HepG2 (cell line): Measurements from ENCODE around the gene RPS28. TPM values are rescaled to one million over a fixed set of nuclear protein-coding genes. Genes with fewer than 3 reads are reported as not detected.
A peak's percentile ranks its signal among the peaks of the same experiment; 100 is the strongest.

Source experiments
- CBX2 ChIP-seq, 2 experiments: fragments of 200-600 bp in 1 of 2; sonication (generic); formaldehyde crosslinking in 1 of 2; IDR thresholded peaks; 2 replicates each; pipeline versions ENCODE4 v1.7.0 to v1.8.1; 2018 to 2022; ENCODE audit warnings: low read depth in 2 of 2, low read length in 1 of 2, mild to moderate bottlenecking in 1 of 2, missing genetic modification reagents in 1 of 2
- CREB1 ChIP-seq, 2 experiments: fragments of 450-650 bp in 1 of 2; IDR thresholded peaks; 2 replicates each; pipeline ENCODE4 v1.6.1; 2016 to 2017; ENCODE audit warnings: control low read depth in 1 of 2, mild to moderate bottlenecking in 1 of 2, missing compliant biosample characterization in 1 of 2, missing genetic modification characterization in 1 of 2
- NCOA5 ChIP-seq: sonication (generic); formaldehyde crosslinking; IDR thresholded peaks from 2 replicates; pipeline ENCODE4 v1.4.0; 2020; ENCODE audit warnings: missing genetic modification reagents
- NFATC3 ChIP-seq: sonication (generic); formaldehyde crosslinking; IDR thresholded peaks from 2 replicates; pipeline ENCODE4 v1.5.1; 2020; ENCODE audit warnings: mild to moderate bottlenecking, missing genetic modification reagents
- NFIB ChIP-seq: sonication (generic); formaldehyde crosslinking; IDR thresholded peaks from 2 replicates; pipeline ENCODE4 v1.9.0; 2021; ENCODE audit warnings: missing genetic modification reagents, mild to moderate bottlenecking, borderline replicate concordance
- PHB2 ChIP-seq: fragments of 450-650 bp; IDR thresholded peaks from 2 replicates; pipeline ENCODE4 v1.6.1; 2018; ENCODE audit not compliant: partially characterized antibody
- RAD51 ChIP-seq: fragments of 450-650 bp; IDR thresholded peaks from 2 replicates; pipeline ENCODE4 v1.6.1; 2016; ENCODE audit warnings: borderline replicate concordance
- RARG ChIP-seq: sonication (generic); formaldehyde crosslinking; IDR thresholded peaks from 2 replicates; pipeline ENCODE4 v1.4.0; 2020; ENCODE audit warnings: low read depth, mild to moderate bottlenecking, missing genetic modification reagents
- SAFB2 ChIP-seq: sonication (generic); formaldehyde crosslinking; IDR thresholded peaks from 2 replicates; pipeline ENCODE4 v1.5.1; 2020; ENCODE audit warnings: missing genetic modification reagents, low read depth, mild to moderate bottlenecking, borderline replicate concordance
- SETDB1 ChIP-seq: sonication (generic); formaldehyde crosslinking; IDR thresholded peaks from 2 replicates; pipeline ENCODE4 v1.5.1; 2020; ENCODE audit warnings: missing genetic modification reagents, mild to moderate bottlenecking, borderline replicate concordance
- TBL1XR1 ChIP-seq: fragments of 150-350 bp; IDR thresholded peaks from 2 replicates; pipeline ENCODE4 v1.6.1; 2014; ENCODE audit warnings: borderline replicate concordance, low read length; ENCODE audit not compliant: partially characterized antibody
- WIZ ChIP-seq: sonication (generic); formaldehyde crosslinking; IDR thresholded peaks from 2 replicates; pipeline ENCODE4 v1.5.1; 2020; ENCODE audit warnings: mild to moderate bottlenecking, missing genetic modification reagents
- ZFP36L2 ChIP-seq: sonication (generic); formaldehyde crosslinking; IDR thresholded peaks from 2 replicates; pipeline ENCODE4 v1.4.0; 2020; ENCODE audit warnings: missing genetic modification reagents
- ZNF138 ChIP-seq: sonication (generic); formaldehyde crosslinking; IDR thresholded peaks from 2 replicates; pipeline ENCODE4 v1.5.0; 2020; ENCODE audit warnings: mild to moderate bottlenecking, low read depth, missing genetic modification reagents
- ZNF569 ChIP-seq: sonication (generic); formaldehyde crosslinking; IDR thresholded peaks from 2 replicates; pipeline ENCODE4 v1.5.0; 2020; ENCODE audit warnings: mild to moderate bottlenecking, missing genetic modification reagents, moderate library complexity, borderline replicate concordance
- ZSCAN25 ChIP-seq: sonication (generic); formaldehyde crosslinking; IDR thresholded peaks from 2 replicates; pipeline ENCODE4 v1.8.0; 2022; ENCODE audit warnings: mild to moderate bottlenecking, missing genetic modification reagents
- polyA plus RNA-seq, 8 experiments: library from polyadenylated mRNA; depleted of rRNA in 3 of 8; stranded (reverse) in 7 of 8; unstranded in 1 of 8; fragments of >200 nt; fragmentation: Illumina TruSeq in 4 of 8; extraction: Trizol in 4 of 8; gene quantifications; 2 replicates each; pipeline versions ENCODE4 v1.2.1 to v1.2.3, GENCODE V29; 2011 to 2016; ENCODE audit warnings: low read depth in 4 of 8, missing spikeins in 1 of 8, mixed read lengths in 1 of 8; ENCODE audit not compliant: insufficient read depth in 1 of 8
- total RNA-seq, 5 experiments: library from RNA; depleted of rRNA; stranded (reverse); fragments of >200 nt; fragmentation: Illumina TruSeq; extraction: Trizol; gene quantifications; 2 replicates each; pipeline ENCODE4 v1.2.3, GENCODE V29; 2016; ENCODE audit warnings: low read depth in 1 of 5
- TF ChIP-seq, protein P1 (sequence below): sonication (generic); formaldehyde crosslinking; IDR thresholded peaks from 2 replicates; pipeline ENCODE4 v1.5.0; 2020; ENCODE audit warnings: missing genetic modification reagents
- TF ChIP-seq, protein P2 (sequence below): sonication (generic); formaldehyde crosslinking; IDR thresholded peaks from 2 replicates; pipeline ENCODE4 v1.5.0; 2020; ENCODE audit warnings: mild to moderate bottlenecking, missing genetic modification reagents, moderate library complexity
- TF ChIP-seq, protein P3 (sequence below): sonication (generic); formaldehyde crosslinking; IDR thresholded peaks from 2 replicates; pipeline ENCODE4 v1.8.0; 2022; ENCODE audit warnings: mild to moderate bottlenecking, missing genetic modification reagents, borderline replicate concordance
- TF ChIP-seq, protein P4 (sequence below): sonication (generic); formaldehyde crosslinking; IDR thresholded peaks from 2 replicates; pipeline ENCODE4 v1.5.0; 2020; ENCODE audit warnings: missing genetic modification reagents
- TF ChIP-seq, protein P5 (sequence below): sonication (generic); formaldehyde crosslinking; IDR thresholded peaks from 2 replicates; pipeline ENCODE4 v1.5.0; 2020; ENCODE audit warnings: missing genetic modification reagents, mild to moderate bottlenecking, borderline replicate concordance

The RPS28 gene
- total and polyA plus RNA-seq, 2 of the 13 experiments (the other 11 are each of a cell fraction or from before 2014, with no cell fraction given): 281 to 545 TPM

DNA sequence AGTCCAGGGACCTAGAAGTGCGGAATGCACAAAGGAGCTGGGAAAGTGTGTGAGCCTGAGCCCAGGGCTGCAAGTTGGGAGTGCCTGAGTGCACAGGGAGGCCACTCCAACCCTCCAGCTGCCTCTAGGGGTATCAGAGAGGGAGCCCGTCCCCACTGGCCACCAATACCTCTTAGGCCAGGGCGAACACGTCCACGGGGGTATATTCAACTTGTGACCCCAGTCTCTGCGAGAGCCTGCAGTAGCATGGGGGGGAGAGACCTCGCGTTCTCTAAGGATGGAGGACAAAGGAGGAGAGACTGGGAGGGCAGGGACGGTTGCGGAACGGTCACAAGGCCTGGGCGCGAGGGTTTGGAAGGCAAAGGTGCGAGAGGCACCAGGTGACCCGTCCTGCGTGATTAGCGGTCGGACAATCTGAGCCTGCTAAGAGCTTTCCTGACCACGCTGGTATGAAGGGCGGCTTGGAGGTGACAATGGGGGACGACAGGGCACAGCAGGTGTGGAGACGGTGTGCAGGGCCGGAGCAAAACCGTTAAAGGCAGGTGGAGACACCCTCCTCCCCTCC lies 13.8 kb upstream of the RPS28 start (continued):
- TF ChIP-seq PHB2: no peak
- TF ChIP-seq NCOA5 (CRISPR knock-in tag): no peak
- TF ChIP-seq, protein P1, sequence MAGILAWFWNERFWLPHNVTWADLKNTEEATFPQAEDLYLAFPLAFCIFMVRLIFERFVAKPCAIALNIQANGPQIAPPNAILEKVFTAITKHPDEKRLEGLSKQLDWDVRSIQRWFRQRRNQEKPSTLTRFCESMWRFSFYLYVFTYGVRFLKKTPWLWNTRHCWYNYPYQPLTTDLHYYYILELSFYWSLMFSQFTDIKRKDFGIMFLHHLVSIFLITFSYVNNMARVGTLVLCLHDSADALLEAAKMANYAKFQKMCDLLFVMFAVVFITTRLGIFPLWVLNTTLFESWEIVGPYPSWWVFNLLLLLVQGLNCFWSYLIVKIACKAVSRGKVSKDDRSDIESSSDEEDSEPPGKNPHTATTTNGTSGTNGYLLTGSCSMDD (CRISPR knock-in tag): no peak
- TF ChIP-seq, protein P2, sequence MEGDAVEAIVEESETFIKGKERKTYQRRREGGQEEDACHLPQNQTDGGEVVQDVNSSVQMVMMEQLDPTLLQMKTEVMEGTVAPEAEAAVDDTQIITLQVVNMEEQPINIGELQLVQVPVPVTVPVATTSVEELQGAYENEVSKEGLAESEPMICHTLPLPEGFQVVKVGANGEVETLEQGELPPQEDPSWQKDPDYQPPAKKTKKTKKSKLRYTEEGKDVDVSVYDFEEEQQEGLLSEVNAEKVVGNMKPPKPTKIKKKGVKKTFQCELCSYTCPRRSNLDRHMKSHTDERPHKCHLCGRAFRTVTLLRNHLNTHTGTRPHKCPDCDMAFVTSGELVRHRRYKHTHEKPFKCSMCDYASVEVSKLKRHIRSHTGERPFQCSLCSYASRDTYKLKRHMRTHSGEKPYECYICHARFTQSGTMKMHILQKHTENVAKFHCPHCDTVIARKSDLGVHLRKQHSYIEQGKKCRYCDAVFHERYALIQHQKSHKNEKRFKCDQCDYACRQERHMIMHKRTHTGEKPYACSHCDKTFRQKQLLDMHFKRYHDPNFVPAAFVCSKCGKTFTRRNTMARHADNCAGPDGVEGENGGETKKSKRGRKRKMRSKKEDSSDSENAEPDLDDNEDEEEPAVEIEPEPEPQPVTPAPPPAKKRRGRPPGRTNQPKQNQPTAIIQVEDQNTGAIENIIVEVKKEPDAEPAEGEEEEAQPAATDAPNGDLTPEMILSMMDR: peak; percentile 2; the same call in 1 of the 2 replicates
- TF ChIP-seq, protein P3, sequence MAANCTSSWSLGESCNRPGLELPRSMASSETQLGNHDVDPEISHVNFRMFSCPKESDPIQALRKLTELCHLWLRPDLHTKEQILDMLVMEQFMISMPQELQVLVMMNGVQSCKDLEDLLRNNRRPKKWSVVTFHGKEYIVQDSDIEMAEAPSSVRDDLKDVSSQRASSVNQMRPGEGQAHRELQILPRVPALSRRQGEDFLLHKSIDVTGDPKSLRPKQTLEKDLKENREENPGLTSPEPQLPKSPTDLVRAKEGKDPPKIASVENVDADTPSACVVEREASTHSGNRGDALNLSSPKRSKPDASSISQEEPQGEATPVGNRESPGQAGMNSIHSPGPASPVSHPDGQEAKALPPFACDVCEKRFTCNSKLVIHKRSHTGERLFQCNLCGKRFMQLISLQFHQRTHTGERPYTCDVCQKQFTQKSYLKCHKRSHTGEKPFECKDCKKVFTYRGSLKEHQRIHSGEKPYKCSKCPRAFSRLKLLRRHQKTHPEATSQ: no peak
- TF ChIP-seq WIZ (CRISPR knock-in tag): 0 out of 2 replicates have a peak, but pooled peaks have one; percentile 3
- TF ChIP-seq ZNF138: peak; percentile 83; the same call in 1 of the 2 replicates
- TF ChIP-seq SAFB2: 0 out of 2 replicates have a peak, but pooled peaks have one; percentile 11
- TF ChIP-seq, protein P4, sequence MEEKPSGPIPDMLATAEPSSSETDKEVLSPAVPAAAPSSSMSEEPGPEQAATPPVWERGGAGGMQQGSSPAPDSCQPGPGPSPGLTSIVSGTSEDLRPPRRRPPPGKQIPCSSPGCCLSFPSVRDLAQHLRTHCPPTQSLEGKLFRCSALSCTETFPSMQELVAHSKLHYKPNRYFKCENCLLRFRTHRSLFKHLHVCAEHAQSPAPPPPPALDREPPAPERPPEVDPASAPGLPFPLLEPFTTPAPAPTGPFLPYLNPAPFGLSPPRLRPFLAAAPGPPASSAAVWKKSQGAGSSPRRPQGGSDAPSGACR (CRISPR knock-in tag): peak; percentile 66; the same call in 1 of the 2 replicates
- 0 out of 2 replicates have a peak, but pooled peaks have one; percentile 69 for TF ChIP-seq RARG (CRISPR knock-in tag)
- TF ChIP-seq CBX2 (IDR thresholded peaks at IDR 0.05; ENCODE audit: low read depth, low read length): no peak
- no peak for TF ChIP-seq CBX2 (CRISPR knock-in tag; IDR thresholded peaks at IDR 0.05; ENCODE audit: low read depth)
- 0 out of 2 replicates have a peak, but pooled peaks have one; percentile 40 for TF ChIP-seq NFATC3 (CRISPR knock-in tag)
- no peak for TF ChIP-seq RAD51
- TF ChIP-seq, protein P5, sequence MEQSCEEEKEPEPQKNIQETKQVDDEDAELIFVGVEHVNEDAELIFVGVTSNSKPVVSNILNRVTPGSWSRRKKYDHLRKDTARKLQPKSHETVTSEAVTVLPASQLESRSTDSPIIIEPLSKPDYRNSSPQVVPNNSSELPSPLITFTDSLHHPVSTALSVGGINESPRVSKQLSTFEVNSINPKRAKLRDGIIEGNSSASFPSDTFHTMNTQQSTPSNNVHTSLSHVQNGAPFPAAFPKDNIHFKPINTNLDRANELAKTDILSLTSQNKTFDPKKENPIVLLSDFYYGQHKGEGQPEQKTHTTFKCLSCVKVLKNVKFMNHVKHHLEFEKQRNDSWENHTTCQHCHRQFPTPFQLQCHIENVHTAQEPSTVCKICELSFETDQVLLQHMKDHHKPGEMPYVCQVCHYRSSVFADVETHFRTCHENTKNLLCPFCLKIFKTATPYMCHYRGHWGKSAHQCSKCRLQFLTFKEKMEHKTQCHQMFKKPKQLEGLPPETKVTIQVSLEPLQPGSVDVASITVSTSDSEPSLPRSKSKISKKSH (CRISPR knock-in tag): no peak; the same call in 1 of the 2 replicates
- TF ChIP-seq NFIB (CRISPR knock-in tag): 0 out of 2 replicates have a peak, but pooled peaks have one; percentile 90
- no peak for TF ChIP-seq ZNF569 (CRISPR knock-in tag)
- no peak for TF ChIP-seq ZFP36L2
- no peak for TF ChIP-seq CREB1 (IDR thresholded peaks at IDR 0.05)
- TF ChIP-seq CREB1 (CRISPR knock-in tag; IDR thresholded peaks at IDR 0.05): no peak
- TF ChIP-seq ZSCAN25: 0 out of 2 replicates have a peak, but pooled peaks have one; percentile 23
- TF ChIP-seq TBL1XR1: no peak
- TF ChIP-seq SETDB1 (CRISPR knock-in tag): no peak
